Measurements from ENCODE around the gene MAGEH1.
"Not testable (repeated sequence)": the region's sequence is repeated elsewhere in the genome, so short reads cannot be mapped to it uniquely, and the experiment has no call there.

MAGEH1 gene

GRCh38 chrX:55459926-55460325 lies 8.0 kb downstream of the MAGEH1 start:
- H3K4me1 Mint-ChIP-seq; H3K36me3 Mint-ChIP-seq (ENCODE audit: low read depth); H3K27ac Mint-ChIP-seq; H3K4me3 Mint-ChIP-seq; H3K9me3 Mint-ChIP-seq; H3K27me3 Mint-ChIP-seq (ENCODE audit: low read depth): not testable (repeated sequence)

- not testable (repeated sequence) for H3K36me3 Mint-ChIP-seq (ENCODE audit: low read depth); H3K4me3 Mint-ChIP-seq; H3K4me1 Mint-ChIP-seq; H3K27me3 Mint-ChIP-seq (ENCODE audit: low read depth); H3K9me3 Mint-ChIP-seq; H3K27ac Mint-ChIP-seq
Measured at GRCh38 chrX:55464050-55464449, 12.1 kb downstream of the MAGEH1 start.

GRCh38 chrX:55465108-55465507 lies 13.2 kb downstream of the MAGEH1 start:
- H3K4me1 Mint-ChIP-seq; H3K36me3 Mint-ChIP-seq (ENCODE audit: low read depth); H3K27me3 Mint-ChIP-seq (ENCODE audit: low read depth); H3K4me3 Mint-ChIP-seq; H3K9me3 Mint-ChIP-seq; H3K27ac Mint-ChIP-seq: not testable (repeated sequence)

- not testable (repeated sequence) for H3K4me3 Mint-ChIP-seq; H3K4me1 Mint-ChIP-seq; H3K27ac Mint-ChIP-seq; H3K36me3 Mint-ChIP-seq (ENCODE audit: low read depth); H3K9me3 Mint-ChIP-seq; H3K27me3 Mint-ChIP-seq (ENCODE audit: low read depth)
Measured at GRCh38 chrX:55465791-55466190, 13.9 kb downstream of the MAGEH1 start.

DNA sequence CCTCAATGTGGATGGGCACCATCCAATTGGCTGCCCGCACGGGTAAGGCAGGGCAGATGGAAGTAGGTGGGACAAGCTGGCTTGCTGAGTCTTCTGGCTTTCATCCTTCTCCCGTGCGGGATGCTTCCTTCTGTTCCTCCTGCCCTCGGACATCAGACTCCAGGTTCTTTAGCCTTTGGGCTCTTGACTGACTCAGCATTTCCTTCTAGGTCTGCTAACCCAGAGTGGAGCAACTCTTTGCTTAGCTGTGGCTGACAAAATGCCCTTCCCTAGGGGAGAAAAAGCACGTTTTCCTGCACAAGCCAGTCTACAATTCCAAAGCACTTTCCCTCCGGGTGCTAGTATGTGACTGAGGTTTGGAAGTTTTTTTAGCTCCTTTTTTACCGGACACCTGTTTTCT lies 28.0 kb downstream of the MAGEH1 start:
- not testable (repeated sequence) for H3K36me3 Mint-ChIP-seq (ENCODE audit: low read depth); H3K9me3 Mint-ChIP-seq; H3K4me1 Mint-ChIP-seq; H3K27ac Mint-ChIP-seq; H3K4me3 Mint-ChIP-seq; H3K27me3 Mint-ChIP-seq (ENCODE audit: low read depth)

- Mint-ChIP-seq H3K27ac (no peak overlapping the region), H3K36me3 (ENCODE audit: low read depth) (no peaks in the 10 kb centered on the region), H3K4me1 (no peaks in the 10 kb centered on the region), H3K4me3 (no peak overlapping the region), H3K27me3 (ENCODE audit: low read depth) (no peaks in the 10 kb centered on the region), H3K9me3 (peaks cover 5% of the 10 kb centered on the region)
- no peak for TF ChIP-seq CTCF (IDR thresholded peaks at IDR 0.05; ENCODE audit: unreplicated experiment in 3 of 3)
Measured at GRCh38 chrX:55480390-55481062, 28.6 kb downstream of the MAGEH1 start.

DNA sequence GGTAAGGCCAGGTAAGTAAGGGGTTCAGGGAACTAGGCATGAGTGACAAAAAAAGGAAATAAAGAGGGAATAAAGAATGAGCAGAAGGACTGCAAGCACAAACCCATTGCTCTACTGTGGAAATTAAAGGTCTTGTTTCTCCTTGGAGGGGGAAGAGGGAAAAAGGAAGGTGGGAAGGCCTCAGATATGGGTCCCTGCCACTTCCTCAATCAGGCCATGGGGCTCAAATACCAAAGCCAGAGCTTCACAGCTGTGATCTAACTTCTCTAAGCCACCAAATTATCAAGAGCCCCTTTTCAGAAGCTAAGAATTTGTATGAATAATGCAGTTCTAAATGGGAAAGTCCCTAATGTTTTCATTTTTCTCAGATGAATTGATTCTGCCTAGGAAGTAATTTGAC lies 33.0 kb downstream of the MAGEH1 start:
- peaks cover 8% of the 10 kb centered on the region for H3K4me1 Mint-ChIP-seq
- no peak for TF ChIP-seq CTCF (IDR thresholded peaks at IDR 0.05; ENCODE audit: unreplicated experiment in 3 of 3)
- H3K27ac Mint-ChIP-seq, result peak overlapping the region in 1 of 3 experiments; percentile 10

DNA sequence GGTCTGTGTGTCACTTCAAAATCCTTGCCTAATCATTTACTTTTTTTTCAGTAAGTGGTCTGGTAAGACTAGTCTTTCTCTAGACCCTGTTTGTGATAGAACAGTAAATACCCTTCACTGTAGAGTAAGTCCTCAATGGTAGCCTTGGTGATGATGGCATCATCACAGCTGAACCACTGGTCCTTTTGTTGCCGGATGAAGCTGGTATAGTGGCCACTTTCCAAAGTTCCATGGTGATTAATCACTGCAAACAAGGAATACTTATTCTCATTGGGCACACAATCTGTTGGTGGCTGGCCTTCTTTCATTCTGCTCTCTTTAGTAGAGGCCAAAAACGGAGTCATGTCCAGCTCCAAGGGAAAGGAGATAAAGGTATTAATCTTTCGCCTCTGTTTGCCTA lies 34.8 kb downstream of the MAGEH1 start:
- Mint-ChIP-seq H3K9me3 (peaks cover 13% of the 10 kb centered on the region), H3K27ac (peak overlapping the region in 1 of 3 experiments; percentile 59), H3K27me3 (ENCODE audit: low read depth) (no peaks in the 10 kb centered on the region), H3K4me1 (peaks cover 17% of the 10 kb centered on the region), H3K4me3 (no peak overlapping the region), H3K36me3 (ENCODE audit: low read depth) (peaks cover 3% of the 10 kb centered on the region)
- TF ChIP-seq CTCF (IDR thresholded peaks at IDR 0.05; ENCODE audit: unreplicated experiment in 3 of 3), result no peak

More for the DNA sequence above, 33.0 kb downstream of the MAGEH1 start:
- H3K36me3 Mint-ChIP-seq (ENCODE audit: low read depth), result peaks cover 3% of the 10 kb centered on the region
- H3K27me3 Mint-ChIP-seq (ENCODE audit: low read depth), result no peaks in the 10 kb centered on the region
- peaks cover 8% of the 10 kb centered on the region for H3K9me3 Mint-ChIP-seq
- H3K4me3 Mint-ChIP-seq, result peak overlapping the region in 1 of 3 experiments; percentile 33

All from nephron (organoid).